Measurements from ENCODE around the gene NCAPD2.

DNA sequence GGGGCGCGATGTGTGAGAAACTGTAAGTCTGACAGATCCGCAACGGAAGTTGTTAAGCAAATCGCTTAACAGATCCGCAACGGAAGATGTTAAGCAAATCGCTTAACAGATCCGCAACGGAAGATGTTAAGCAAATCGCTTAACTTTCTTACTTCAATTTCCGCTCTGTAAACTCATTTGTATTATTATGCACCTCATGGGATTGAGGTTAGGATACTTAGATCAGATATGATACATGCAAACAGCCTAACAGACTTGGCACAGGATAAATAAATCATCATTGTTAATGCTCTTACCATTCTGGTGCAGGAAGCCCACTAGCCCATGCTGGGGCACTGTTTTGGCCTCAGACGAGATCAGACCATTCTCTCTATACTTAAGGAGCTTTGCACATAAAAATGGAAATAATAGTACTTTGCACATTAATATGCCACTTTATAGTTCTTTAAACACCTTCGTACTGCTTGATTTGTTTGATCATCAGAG, 399 bp downstream of the NCAPD2 start:
- TF ChIP-seq POLR2A (IDR thresholded peaks at IDR 0.05; ENCODE audit: low read depth) (no peak), POLR2AphosphoS5 (IDR thresholded peaks at IDR 0.05) (no peak), CTCF (IDR thresholded peaks at IDR 0.05) (no peak), EP300 (IDR thresholded peaks at IDR 0.05) (no peak)
